ENCODE data around the gene DNAJB2. TPM values are rescaled to one million over a fixed set of nuclear protein-coding genes. Genes with fewer than 3 reads are reported as not detected.

DNAJB2 gene
- polyA plus RNA-seq, 2 of the 4 experiments (the other 2 are of a cell fraction) = 31.0 to 53.7 TPM

DNA sequence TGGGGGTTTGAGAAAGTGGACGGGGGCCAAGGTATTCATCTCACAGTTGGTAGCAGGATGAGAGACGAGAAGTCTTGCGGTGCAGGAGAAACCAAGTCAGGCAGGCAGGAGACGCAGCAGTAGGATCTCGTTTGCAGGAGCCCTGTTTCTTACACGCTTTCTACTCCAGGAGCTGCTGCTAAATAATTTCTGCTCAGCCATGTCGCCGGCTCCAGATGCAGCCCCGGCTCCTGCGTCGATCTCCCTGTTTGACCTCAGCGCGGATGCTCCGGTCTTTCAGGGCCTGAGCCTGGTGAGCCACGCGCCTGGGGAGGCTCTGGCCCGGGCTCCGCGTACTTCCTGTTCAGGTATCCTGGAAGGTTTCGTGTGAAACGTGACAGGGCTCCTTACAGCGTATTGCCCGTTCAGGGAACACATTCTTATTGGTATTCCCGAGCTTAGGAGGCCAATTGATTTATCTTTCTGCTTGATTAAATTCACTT lies 49.1 kb upstream of the DNAJB2 start:
- peak overlapping the region; percentile 81 to 95 for H3K27ac ChIP-seq
- H3K4me1 ChIP-seq = peaks cover 19% of the 10 kb centered on the region
- H3K9me3 ChIP-seq = no peaks in the 10 kb centered on the region
- FAIRE-seq (no peak), ATAC-seq (peak; percentile 44 to 51), DNase-seq (ENCODE audit: low read depth in 1 of 2, low spot score in 1 of 2) (no peak)
- TF ChIP-seq RFX5 (IDR thresholded peaks at IDR 0.05) = no peak
- TF ChIP-seq POLR2AphosphoS2 (conservative IDR thresholded peaks at IDR 0.05; ENCODE audit: low read length) = no peak
- TF ChIP-seq JUN (IDR thresholded peaks at IDR 0.05) = peak in 1 of 2 experiments; percentile 15; a peak in 2 of 5 replicates
- TF ChIP-seq, protein P1, sequence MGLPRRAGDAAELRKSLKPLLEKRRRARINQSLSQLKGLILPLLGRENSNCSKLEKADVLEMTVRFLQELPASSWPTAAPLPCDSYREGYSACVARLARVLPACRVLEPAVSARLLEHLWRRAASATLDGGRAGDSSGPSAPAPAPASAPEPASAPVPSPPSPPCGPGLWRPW (IDR thresholded peaks at IDR 0.05) = no peak
- TF ChIP-seq, protein P2, sequence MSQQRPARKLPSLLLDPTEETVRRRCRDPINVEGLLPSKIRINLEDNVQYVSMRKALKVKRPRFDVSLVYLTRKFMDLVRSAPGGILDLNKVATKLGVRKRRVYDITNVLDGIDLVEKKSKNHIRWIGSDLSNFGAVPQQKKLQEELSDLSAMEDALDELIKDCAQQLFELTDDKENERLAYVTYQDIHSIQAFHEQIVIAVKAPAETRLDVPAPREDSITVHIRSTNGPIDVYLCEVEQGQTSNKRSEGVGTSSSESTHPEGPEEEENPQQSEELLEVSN (IDR thresholded peaks at IDR 0.05; ENCODE audit: borderline replicate concordance, low read depth) = peak; percentile 40; the same call in 1 of the 2 replicates
- no peak for TF ChIP-seq SREBF2 (IDR thresholded peaks at IDR 0.05)
- TF ChIP-seq EHF (CRISPR knock-in tag; IDR thresholded peaks at IDR 0.05) = no peak
- TF ChIP-seq NR3C1 (IDR thresholded peaks at IDR 0.05) = no peak
- TF ChIP-seq CEBPB (IDR thresholded peaks at IDR 0.05) = no peak
- no peak for TF ChIP-seq ESRRA (IDR thresholded peaks at IDR 0.05; ENCODE audit: borderline replicate concordance, low read length)
- TF ChIP-seq EP300 (IDR thresholded peaks at IDR 0.05) = no peak
- WGBS (ENCODE audit: missing lambda C conversion rate) = 2% methylated on average over 18 of the region's 24 CpGs
- peak overlapping the region; percentile 91 for H3K4me2 ChIP-seq
- POLR2A ChIA-PET = interaction anchor here (1.0 to 2.6 kb wide), 10 partner anchors 9 to 65 kb away, joined by 3 to 19 read pairs (median 8); partner anchors contain the start of genes DNAJB2, GLB1L, STK16 and TUBA4B
- H3K4me3 ChIP-seq = peak overlapping the region; percentile 85
- CTCF ChIA-PET = interaction anchor here (0.7 to 9.4 kb wide), 14 partner anchors 9 to 378 kb away, joined by 3 to 86 read pairs (median 4); partner anchors contain the start of genes DNAJB2 and TUBA4A

DNA sequence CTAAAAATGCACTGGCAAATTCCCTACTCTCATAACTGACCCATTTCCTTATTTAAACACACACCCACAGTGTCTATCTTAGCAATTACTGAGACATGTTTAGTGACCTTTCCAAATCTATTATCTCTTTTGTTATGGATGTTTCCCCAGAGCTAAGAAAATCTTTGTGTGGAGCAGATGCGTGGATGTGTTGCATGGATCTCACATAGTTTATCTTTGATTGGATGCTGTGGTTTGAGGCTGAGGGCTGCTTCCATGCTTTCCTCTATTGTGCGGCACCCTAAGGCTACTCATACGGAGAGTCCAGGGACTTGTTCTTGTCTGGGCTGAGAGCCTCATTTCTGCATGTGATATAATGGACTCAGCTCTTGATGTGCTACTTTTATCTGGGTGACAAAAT lies 44.8 kb upstream of the DNAJB2 start:
- H3K4me2 ChIP-seq = no peak overlapping the region
- no peak for ATAC-seq
- ChIA-PET POLR2A (interaction anchor here (1.2 kb wide), 1 partner anchor 11 kb away, joined by 5 read pairs; the partner anchor contains the start of genes GLB1L and STK16), CTCF (interaction anchor here (1.0 to 9.4 kb wide), 8 partner anchors 11 to 75 kb away, joined by 3 to 86 read pairs (median 4); partner anchors contain the start of genes GLB1L and STK16)
- DNase-seq (ENCODE audit: low read depth in 1 of 2, low spot score in 1 of 2) = no peak
- H3K4me3 ChIP-seq = no peak overlapping the region
- no peak overlapping the region for H3K27ac ChIP-seq
- peaks cover 8% of the 10 kb centered on the region; the same call in 2 of the 3 replicates for H3K4me1 ChIP-seq
- no peak for FAIRE-seq
- H3K9me3 ChIP-seq = no peaks in the 10 kb centered on the region
- 93% methylated on average over 3 of the region's 3 CpGs for WGBS (ENCODE audit: missing lambda C conversion rate)
- TF ChIP-seq HOXB13 (CRISPR knock-in tag; IDR thresholded peaks at IDR 0.05; ENCODE audit: low read depth) = no peak
- no peak for TF ChIP-seq RNF2 (IDR thresholded peaks at IDR 0.05; ENCODE audit: borderline replicate concordance, low read depth)
- TF ChIP-seq, protein P3, sequence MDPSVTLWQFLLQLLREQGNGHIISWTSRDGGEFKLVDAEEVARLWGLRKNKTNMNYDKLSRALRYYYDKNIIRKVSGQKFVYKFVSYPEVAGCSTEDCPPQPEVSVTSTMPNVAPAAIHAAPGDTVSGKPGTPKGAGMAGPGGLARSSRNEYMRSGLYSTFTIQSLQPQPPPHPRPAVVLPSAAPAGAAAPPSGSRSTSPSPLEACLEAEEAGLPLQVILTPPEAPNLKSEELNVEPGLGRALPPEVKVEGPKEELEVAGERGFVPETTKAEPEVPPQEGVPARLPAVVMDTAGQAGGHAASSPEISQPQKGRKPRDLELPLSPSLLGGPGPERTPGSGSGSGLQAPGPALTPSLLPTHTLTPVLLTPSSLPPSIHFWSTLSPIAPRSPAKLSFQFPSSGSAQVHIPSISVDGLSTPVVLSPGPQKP (IDR thresholded peaks at IDR 0.05; ENCODE audit: low read depth, low read length) = no peak
- no peak for TF ChIP-seq TFCP2L1 (CRISPR knock-in tag; IDR thresholded peaks at IDR 0.05)
- TF ChIP-seq ZSCAN20 (CRISPR knock-in tag; IDR thresholded peaks at IDR 0.05) = no peak
- no peak for TF ChIP-seq TP53 (CRISPR knock-in tag; IDR thresholded peaks at IDR 0.05)
- no peak for TF ChIP-seq RFX5 (IDR thresholded peaks at IDR 0.05)
- TF ChIP-seq KDM5A (IDR thresholded peaks at IDR 0.05) = no peak
- TF ChIP-seq MYC (IDR thresholded peaks at IDR 0.05; ENCODE audit: borderline replicate concordance, low read length) = no peak
- no peak for TF ChIP-seq MAFK (IDR thresholded peaks at IDR 0.05; ENCODE audit: partially characterized antibody)
- no peak for TF ChIP-seq RCOR1 (IDR thresholded peaks at IDR 0.05; ENCODE audit: low read depth, low read length)
- TF ChIP-seq, protein P4, sequence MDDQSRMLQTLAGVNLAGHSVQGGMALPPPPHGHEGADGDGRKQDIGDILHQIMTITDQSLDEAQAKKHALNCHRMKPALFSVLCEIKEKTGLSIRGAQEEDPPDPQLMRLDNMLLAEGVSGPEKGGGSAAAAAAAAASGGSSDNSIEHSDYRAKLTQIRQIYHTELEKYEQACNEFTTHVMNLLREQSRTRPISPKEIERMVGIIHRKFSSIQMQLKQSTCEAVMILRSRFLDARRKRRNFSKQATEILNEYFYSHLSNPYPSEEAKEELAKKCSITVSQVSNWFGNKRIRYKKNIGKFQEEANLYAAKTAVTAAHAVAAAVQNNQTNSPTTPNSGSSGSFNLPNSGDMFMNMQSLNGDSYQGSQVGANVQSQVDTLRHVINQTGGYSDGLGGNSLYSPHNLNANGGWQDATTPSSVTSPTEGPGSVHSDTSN (IDR thresholded peaks at IDR 0.05) = no peak
- no peak for TF ChIP-seq EHF (CRISPR knock-in tag; IDR thresholded peaks at IDR 0.05)

All from A549 (cell line).